ENCODE data around the gene PUSL1. TPM values are rescaled to one million over a fixed set of nuclear protein-coding genes. Genes with fewer than 3 reads are reported as not detected.

Gene PUSL1
- total and polyA plus RNA-seq, 2 of the 13 experiments (the other 11 are each of a cell fraction or from before 2014, with no cell fraction given), result 8.3 to 22.2 TPM

- no peak for TF ChIP-seq RNF219 (CRISPR knock-in tag; IDR thresholded peaks at IDR 0.05)
- TF ChIP-seq SNAPC4 (CRISPR knock-in tag; IDR thresholded peaks at IDR 0.05), result no peak
- no peak for TF ChIP-seq XBP1 (CRISPR knock-in tag; IDR thresholded peaks at IDR 0.05)
- no peak for TF ChIP-seq ASH2L (IDR thresholded peaks at IDR 0.05; ENCODE audit: insufficient read length, low read depth, low read length)
- no peak for TF ChIP-seq ZNF326 (CRISPR knock-in tag; IDR thresholded peaks at IDR 0.05; ENCODE audit: borderline replicate concordance)
- no peak for TF ChIP-seq ZNF136 (CRISPR knock-in tag; IDR thresholded peaks at IDR 0.05; ENCODE audit: low read depth)
- no peak for TF ChIP-seq YY1 (IDR thresholded peaks at IDR 0.05; ENCODE audit: insufficient read depth, insufficient replicate concordance, low read depth, low read length)
- TF ChIP-seq ZBTB21 (CRISPR knock-in tag; IDR thresholded peaks at IDR 0.05), result no peak
- TF ChIP-seq ADNP (CRISPR knock-in tag; IDR thresholded peaks at IDR 0.05), result peak; percentile 84
- TF ChIP-seq ZNF672 (CRISPR knock-in tag; IDR thresholded peaks at IDR 0.05), result no peak
- TF ChIP-seq ZNF292 (CRISPR knock-in tag; IDR thresholded peaks at IDR 0.05; ENCODE audit: borderline replicate concordance, low read depth), result peak; percentile 81
- TF ChIP-seq MBNL3 (CRISPR knock-in tag; conservative IDR thresholded peaks at IDR 0.05), result no peak
- TF ChIP-seq CBX5 (CRISPR knock-in tag; IDR thresholded peaks at IDR 0.05; ENCODE audit: borderline replicate concordance), result no peak
- TF ChIP-seq PAWR (CRISPR knock-in tag; IDR thresholded peaks at IDR 0.05; ENCODE audit: borderline replicate concordance), result no peak
- no peak for TF ChIP-seq ZNF597 (CRISPR knock-in tag; IDR thresholded peaks at IDR 0.05)
- no peak for TF ChIP-seq ZNF513 (CRISPR knock-in tag; conservative IDR thresholded peaks at IDR 0.05)
- TF ChIP-seq BRD4 (CRISPR knock-in tag; IDR thresholded peaks at IDR 0.05), result peak; percentile 18; the same call in 1 of the 2 replicates
- no peak for TF ChIP-seq EED (CRISPR knock-in tag; IDR thresholded peaks at IDR 0.05)
- TF ChIP-seq ZNF547 (CRISPR knock-in tag; IDR thresholded peaks at IDR 0.05), result peak; percentile 78
- no peak for TF ChIP-seq IRF2 (CRISPR knock-in tag; IDR thresholded peaks at IDR 0.05)
Observed at GRCh38 chr1:1287288-1288110, 20.9 kb upstream of the PUSL1 start (continued).

Data from HepG2 (cell line).